ENCODE results near the gene SORL1.

- TF ChIP-seq GATA2 (IDR thresholded peaks at IDR 0.05; ENCODE audit: low read depth, low read length) (no peak), GATA3 (IDR thresholded peaks at IDR 0.05; ENCODE audit: low read depth, low read length) (no peak)
Measured at GRCh38 chr11:121681550-121682268, 229.6 kb downstream of the SORL1 start.
